H1 (cell line): Measurements from ENCODE around the gene SLITRK4. TPM values are rescaled to one million over a fixed set of nuclear protein-coding genes. Genes with fewer than 3 reads are reported as not detected.

Source experiments
- CTCF ChIA-PET: fragments of 300-600 bp; sonication (Branson Sonifier 250); formaldehyde crosslinking; loops from one replicate; lab custom pipeline; 2021; ENCODE audit not compliant: partially characterized antibody; lab: Charles Lee
- POLR2A ChIA-PET: fragments of 300-600 bp; sonication (Branson Sonifier 250); formaldehyde crosslinking; loops from one replicate; lab custom pipeline; 2021; ENCODE audit warnings: inconsistent platforms; ENCODE audit not compliant: partially characterized antibody; lab: Charles Lee
- DNase-seq, 2 experiments: peaks; one replicate each; pipeline versions ENCODE4 v3.0.0 to v3.0.0-alpha.2; 2010 to 2022; ENCODE audit warnings: low spot score in 2 of 2, low read depth in 1 of 2, mixed read lengths in 1 of 2
- FAIRE-seq: peaks from 2 replicates; lab custom pipeline; 2011; peaks lifted over from hg19 to GRCh38; lab: Jason Lieb, UNC
- H2AFZ ChIP-seq: 2 replicates; pipeline ENCODE4 v1.8.1; 2012; ENCODE audit warnings: low read length, inconsistent platforms
- H2AK5ac ChIP-seq: 2 replicates; pipeline ENCODE4 v1.6.1; 2013; ENCODE audit warnings: low read depth, low read length
- H2BK120ac ChIP-seq: replicated peaks from 2 replicates; pipeline ENCODE3; 2013; ENCODE audit warnings: low read depth, low read length, inconsistent platforms
- H2BK12ac ChIP-seq: 2 replicates; pipeline ENCODE4 v1.6.1; 2013; ENCODE audit warnings: low read depth, low read length
- H2BK15ac ChIP-seq: 2 replicates; pipeline ENCODE4 v1.6.1; 2013; ENCODE audit warnings: low read length
- H2BK20ac ChIP-seq: 2 replicates; pipeline ENCODE4 v1.6.1; 2013; ENCODE audit warnings: low read length
- H2BK5ac ChIP-seq: 2 replicates; pipeline ENCODE4 v1.6.1; 2013; ENCODE audit warnings: low read depth, low read length
- H3K14ac ChIP-seq: 2 replicates; pipeline ENCODE4 v1.6.1; 2013; ENCODE audit warnings: inconsistent platforms; ENCODE audit not compliant: insufficient read length
- H3K18ac ChIP-seq: 2 replicates; pipeline ENCODE4 v1.6.1; 2013; ENCODE audit warnings: low read length; ENCODE audit errors: extremely low read depth
- H3K23ac ChIP-seq: 2 replicates; pipeline ENCODE4 v1.6.1; 2013; ENCODE audit warnings: inconsistent platforms; ENCODE audit not compliant: insufficient read length
- H3K23me2 ChIP-seq: 2 replicates; pipeline ENCODE4 v1.6.1; 2013; ENCODE audit warnings: low read depth, low read length
- H3K27ac ChIP-seq: 2 replicates; pipeline ENCODE4 v1.6.1; 2011; ENCODE audit warnings: low read depth, low read length, inconsistent platforms
- H3K27me3 ChIP-seq, 4 experiments: replicated peaks in 1 of 4; 1 replicate in 1 of 4; 2 replicates in 3 of 4; pipeline versions ENCODE4 v1.6.1 to v1.8.1; 2011 to 2013; ENCODE audit warnings: low read length in 3 of 4, mild to moderate bottlenecking in 3 of 4, inconsistent platforms in 2 of 4, mixed read lengths in 2 of 4, moderate library complexity in 1 of 4; ENCODE audit not compliant: control insufficient read depth in 3 of 4, insufficient read depth in 3 of 4; ENCODE audit errors: extremely low read depth in 1 of 4
- H3K36me3 ChIP-seq, 4 experiments: 2 replicates each; pipeline versions ENCODE4 v1.6.1 to v1.8.1; 2011 to 2013; ENCODE audit warnings: mild to moderate bottlenecking in 4 of 4, low read length in 3 of 4, moderate library complexity in 2 of 4, control low read depth in 1 of 4, inconsistent platforms in 1 of 4; ENCODE audit not compliant: insufficient read depth in 4 of 4, control insufficient read depth in 2 of 4
- H3K4ac ChIP-seq: replicated peaks from 2 replicates; pipeline ENCODE3; 2013; ENCODE audit warnings: low read length, low read depth, mixed read lengths, inconsistent platforms; ENCODE audit not compliant: insufficient read length
- H3K4me1 ChIP-seq, 4 experiments: replicated peaks in 1 of 4; 1 replicate in 1 of 4; 2 replicates in 3 of 4; pipeline versions ENCODE4 v1.6.1 to v1.8.1; 2011 to 2013; ENCODE audit warnings: low read length in 3 of 4, inconsistent platforms in 2 of 4, mixed read lengths in 1 of 4; ENCODE audit not compliant: insufficient read depth in 4 of 4, control insufficient read depth in 3 of 4
- H3K4me2 ChIP-seq, 2 experiments: 2 replicates each; pipeline versions ENCODE4 v1.6.1 to v1.8.1; 2011 to 2013; ENCODE audit warnings: low read depth in 2 of 2, low read length in 2 of 2, control low read depth in 1 of 2, inconsistent platforms in 1 of 2, mild to moderate bottlenecking in 1 of 2; ENCODE audit not compliant: insufficient read depth in 1 of 2
- H3K4me3 ChIP-seq, 4 experiments: fragments of 200-600, 300-600 bp in 1 of 4; sonication (generic), shearing (Covaris generic), sonication (Bioruptor Twin) in 1 of 4; 2 replicates each; pipeline versions ENCODE4 v1.5.1 to v1.8.1; 2011 to 2016; ENCODE audit warnings: low read length in 4 of 4, low read depth in 3 of 4, control low read depth in 2 of 4, inconsistent platforms in 2 of 4, mild to moderate bottlenecking in 2 of 4, mixed read lengths in 1 of 4, moderate library complexity in 1 of 4; ENCODE audit not compliant: insufficient read depth in 2 of 4; ENCODE audit errors: extremely low read depth in 1 of 4
- H3K56ac ChIP-seq: replicated peaks from 2 replicates; pipeline ENCODE3; 2013; ENCODE audit warnings: low read depth, mild to moderate bottlenecking, mixed read lengths, low read length, inconsistent platforms; ENCODE audit not compliant: insufficient read length
- H3K79me1 ChIP-seq: 2 replicates; pipeline ENCODE4 v1.6.1; 2013; ENCODE audit warnings: low read depth, low read length, control low read depth
- H3K79me2 ChIP-seq, 2 experiments: 2 replicates each; pipeline versions ENCODE4 v1.6.1 to v1.8.1; 2012 to 2013; ENCODE audit warnings: low read length in 2 of 2, mild to moderate bottlenecking in 2 of 2, inconsistent platforms in 1 of 2; ENCODE audit not compliant: insufficient read depth in 2 of 2, control insufficient read depth in 1 of 2
- H3K9ac ChIP-seq, 4 experiments: replicated peaks in 1 of 4; 1 replicate in 1 of 4; 2 replicates in 3 of 4; pipeline versions ENCODE4 v1.6.1 to v1.8.1; 2011 to 2013; ENCODE audit warnings: low read depth in 3 of 4, low read length in 3 of 4, control low read depth in 2 of 4, mild to moderate bottlenecking in 2 of 4, moderate library complexity in 2 of 4, inconsistent platforms in 1 of 4; ENCODE audit errors: extremely low read depth in 1 of 4
- H3K9me3 ChIP-seq, 2 experiments: 2 replicates each; pipeline versions ENCODE4 v1.6.1 to v1.8.1; 2012 to 2013; ENCODE audit warnings: mild to moderate bottlenecking in 2 of 2, moderate library complexity in 2 of 2, control low read depth in 1 of 2, inconsistent platforms in 1 of 2, low read depth in 1 of 2, low read length in 1 of 2, mixed read lengths in 1 of 2; ENCODE audit not compliant: insufficient read depth in 2 of 2
- H4K20me1 ChIP-seq, 2 experiments: replicated peaks in 1 of 2; 2 replicates each; pipeline versions ENCODE3 to v1.8.1; 2011 to 2013; ENCODE audit warnings: inconsistent platforms in 2 of 2, low read length in 2 of 2, mild to moderate bottlenecking in 1 of 2; ENCODE audit not compliant: insufficient read depth in 2 of 2, control insufficient read depth in 1 of 2
- H4K5ac ChIP-seq: 2 replicates; pipeline ENCODE4 v1.6.1; 2013; ENCODE audit warnings: low read length, low read depth, mixed read lengths, inconsistent platforms; ENCODE audit not compliant: insufficient read length
- H4K8ac ChIP-seq: 2 replicates; pipeline ENCODE4 v1.8.0; 2013; ENCODE audit warnings: mild to moderate bottlenecking, moderate library complexity, low read length, inconsistent platforms; ENCODE audit not compliant: insufficient read depth; ENCODE audit errors: extremely low read depth
- H4K91ac ChIP-seq: replicated peaks from 2 replicates; pipeline ENCODE3; 2013; ENCODE audit warnings: low read length, mixed read lengths, inconsistent platforms; ENCODE audit not compliant: insufficient read length
- ASH2L ChIP-seq: fragments of 200-600, 300-600 bp; sonication (generic); IDR thresholded peaks from one replicate; pipeline ENCODE4 v1.7.1; 2017; ENCODE audit warnings: low read length
- EZH2 ChIP-seq: fragments of 200-600 bp; sonication (generic); IDR thresholded peaks from 2 replicates; pipeline ENCODE4 v1.7.1; 2012; ENCODE audit warnings: low read depth, mild to moderate bottlenecking, moderate library complexity, low read length, inconsistent platforms; ENCODE audit not compliant: severe bottlenecking
- KDM4A ChIP-seq: IDR thresholded peaks from one replicate; pipeline ENCODE4 v1.7.1; 2012; ENCODE audit warnings: low read depth, mild to moderate bottlenecking, moderate library complexity, low read length, inconsistent platforms; ENCODE audit not compliant: severe bottlenecking
- WGBS, 2 experiments: shearing (Covaris generic) in 1 of 2; methylation state at CpG; one replicate each; pipeline versions ENCODE4 v1.1.6 to v1.1.7; 2013 to 2015; ENCODE audit warnings: low lambda C conversion rate in 2 of 2, mixed read lengths in 2 of 2, inconsistent platforms in 1 of 2, low coverage in 1 of 2, missing lambda C conversion rate in 1 of 2; ENCODE audit not compliant: insufficient replicate concordance in 2 of 2, insufficient coverage in 1 of 2, insufficient read length in 1 of 2; ENCODE audit errors: extremely low coverage in 1 of 2, missing lambda C conversion rate in 1 of 2; 5-methylcytosine and 5-hydroxymethylcytosine counted together
- polyA plus RNA-seq, 7 experiments: library from polyadenylated mRNA; depleted of rRNA in 3 of 7; stranded (reverse) in 5 of 7; unstranded in 2 of 7; fragments of >200 nt in 5 of 7; fragments of 200-250 nt in 2 of 7; gene quantifications; 1 replicate in 5 of 7; 2 replicates in 1 of 7; 4 replicates in 1 of 7; pipeline versions ENCODE4 v1.2.1 to v1.2.3, GENCODE V29; 2011 to 2013; ENCODE audit warnings: missing spikeins in 2 of 7, mixed read lengths in 2 of 7
- total RNA-seq: library from RNA; stranded (reverse); fragmentation: NEBNext Ultra II Directional; extraction: Animal tissue kit (Norgen Biotek cat#: 25700); gene quantifications from 2 replicates; pipeline ENCODE4 v1.2.1, GENCODE V29; 2021

The SLITRK4 gene
- total and polyA plus RNA-seq, 2 of the 8 experiments (the other 6 are each of a cell fraction or from before 2014, with no cell fraction given), result 3.1 to 8.2 TPM

DNA sequence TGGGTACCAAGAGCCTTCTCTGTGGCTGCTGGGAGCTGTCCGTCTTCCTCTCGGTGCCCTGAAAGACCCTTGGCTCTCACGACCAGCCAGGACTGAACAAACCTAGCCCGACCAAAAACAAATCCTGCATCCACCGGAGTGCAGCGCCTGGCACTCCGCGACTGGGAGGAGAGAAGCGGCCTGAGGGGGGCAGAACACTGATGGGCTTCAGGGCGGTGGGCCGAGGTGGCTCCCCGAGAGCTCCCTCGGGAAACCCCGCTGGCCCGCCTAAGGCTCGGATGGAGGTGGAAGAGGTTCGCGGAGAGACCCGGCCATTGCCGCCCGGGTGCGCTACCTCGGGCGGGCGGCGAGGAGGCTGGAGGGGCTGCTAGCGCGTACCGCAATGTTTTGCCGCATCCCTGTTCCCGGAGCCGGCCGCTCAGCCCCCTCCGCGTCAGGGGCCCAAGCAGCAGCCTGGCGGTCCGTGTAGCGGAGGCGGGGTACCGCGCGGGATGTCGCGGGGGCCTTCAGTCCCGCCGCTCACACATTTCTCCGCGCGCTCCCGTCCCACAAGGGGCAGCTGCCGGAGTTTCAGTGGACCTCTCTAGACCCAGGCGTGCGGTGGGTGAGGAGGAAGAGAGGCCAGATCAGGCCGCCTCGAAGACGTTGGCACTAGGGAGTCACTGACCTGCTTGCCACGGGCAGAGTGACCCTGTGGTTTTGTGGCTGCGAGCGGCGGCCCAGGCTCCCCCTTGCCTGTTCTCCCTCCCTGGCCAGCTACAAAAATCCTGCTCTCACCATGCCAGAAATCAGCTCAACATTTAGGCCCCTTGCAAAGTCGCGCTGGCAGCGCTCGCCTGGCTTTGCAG is 2.2 kb downstream of the SLITRK4 start:
- H3K14ac ChIP-seq, result no peak overlapping the region
- no peak overlapping the region for H2AK5ac ChIP-seq
- 0 out of 2 replicates have a peak overlapping the region, but pooled peaks have one; percentile 5 for H4K8ac ChIP-seq
- H4K20me1 ChIP-seq, result no peaks in the 10 kb centered on the region
- no peaks in the 10 kb centered on the region for H3K79me1 ChIP-seq
- H2BK20ac ChIP-seq, result no peak overlapping the region
- peak overlapping the region; percentile 55 to 83 (median 66) for H3K4me3 ChIP-seq
- H3K23me2 ChIP-seq, result peaks cover 7% of the 10 kb centered on the region; the same call in 1 of the 2 replicates
- peaks cover 0 to 5% (median 0%) of the 10 kb centered on the region in 4 experiments; a peak in 2 of 7 replicates for H3K27me3 ChIP-seq
- H3K4ac ChIP-seq, result no peak overlapping the region
- 0% methylated on average over 12 of the region's 64 CpGs; no CpG with 5 or more reads in 1 of the 2 experiments for WGBS, 2 experiments
- DNase-seq, result peak in 1 of 2 experiments; percentile 51
- H4K91ac ChIP-seq, result no peak overlapping the region
- peaks cover 0 to 15% (median 4%) of the 10 kb centered on the region in 4 experiments; a peak in 4 of 8 replicates for H3K36me3 ChIP-seq
- H4K5ac ChIP-seq, result no peak overlapping the region
- H2BK15ac ChIP-seq, result no peak overlapping the region
- H3K4me1 ChIP-seq, result peaks cover 0 to 6% (median 0%) of the 10 kb centered on the region in 4 experiments; a peak in 1 of 7 replicates
- TF ChIP-seq EZH2 (no peak), KDM4A (peak; percentile 38), ASH2L (peak; percentile 55)
- TF ChIP-seq, all 59 proteins: peak for 2
- Histone ChIP-seq H3K9me3 (peaks cover 10 to 11% of the 10 kb centered on the region in 2 experiments; a peak in 1 of 4 replicates), H3K23ac (no peak overlapping the region), H3K4me2 (peak overlapping the region; percentile 75 to 94), H3K9ac (peak overlapping the region in 1 of 4 experiments; percentile 37; a peak in 2 of 7 replicates), H2BK12ac (no peak overlapping the region), H2AFZ (no peak overlapping the region), H3K79me2 (0 out of 4 replicates have a peak, but pooled peaks cover 0 to 8% of the 10 kb centered on the region in 2 experiments), H3K56ac (no peak overlapping the region), H2BK120ac (no peak overlapping the region), H3K27ac (no peak overlapping the region), H3K18ac (no peak overlapping the region), H2BK5ac (no peak overlapping the region)
- ChIA-PET POLR2A (interaction anchor here (0.6 to 0.8 kb wide), 2 partner anchors 9 to 12 kb away, joined by 3 to 4 read pairs; no protein-coding TSS in a partner anchor), CTCF (interaction anchor here (0.9 to 1.2 kb wide), 4 partner anchors 15 to 191 kb away, joined by 3 to 4 read pairs (median 3); no protein-coding TSS in a partner anchor)
- no peak for FAIRE-seq
